NOMO-1 treated with DMSO at 0.1 percent for 48 hours (cell line): ENCODE results near the gene IP6K1.
"Not testable (repeated sequence)": the region's sequence is repeated elsewhere in the genome, so short reads cannot be mapped to it uniquely, and the experiment has no call there.

Experiments
- DNase-seq: peaks from one replicate; lab custom pipeline; 2025; ENCODE audit not compliant: unreplicated experiment; lab: John Stamatoyannopoulos, UW

IP6K1 gene

GRCh38 chr3:49769286-49769915 lies 16.9 kb downstream of the IP6K1 start:
- DNase-seq = no peak

DNA sequence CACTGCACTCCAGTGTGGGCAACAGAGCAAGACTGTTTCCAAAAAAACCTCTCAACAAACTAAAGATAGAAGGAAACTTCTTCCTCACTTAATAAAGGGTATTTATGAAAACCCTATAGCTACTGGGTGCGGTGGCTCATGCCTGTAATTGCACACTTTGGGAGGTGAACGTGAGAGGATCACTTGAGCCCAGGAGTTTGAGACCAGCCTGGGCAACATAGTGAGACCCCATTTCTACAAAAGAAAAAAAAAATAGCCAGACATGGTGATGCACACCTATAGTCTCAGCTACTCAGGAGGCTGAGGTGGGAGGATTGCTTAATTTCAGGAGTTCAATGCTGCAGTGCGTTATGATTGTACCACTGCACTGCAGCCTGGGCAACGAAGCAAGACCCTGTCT lies 22.4 kb downstream of the IP6K1 start:
- no peak for DNase-seq

GRCh38 chr3:49761661-49762060 lies 24.7 kb downstream of the IP6K1 start:
- no peak for DNase-seq

GRCh38 chr3:49759226-49759625 lies 27.1 kb downstream of the IP6K1 start:
- DNase-seq = no peak

- DNase-seq = no peak
Observed at GRCh38 chr3:49757197-49757596, 29.1 kb downstream of the IP6K1 start.

DNA sequence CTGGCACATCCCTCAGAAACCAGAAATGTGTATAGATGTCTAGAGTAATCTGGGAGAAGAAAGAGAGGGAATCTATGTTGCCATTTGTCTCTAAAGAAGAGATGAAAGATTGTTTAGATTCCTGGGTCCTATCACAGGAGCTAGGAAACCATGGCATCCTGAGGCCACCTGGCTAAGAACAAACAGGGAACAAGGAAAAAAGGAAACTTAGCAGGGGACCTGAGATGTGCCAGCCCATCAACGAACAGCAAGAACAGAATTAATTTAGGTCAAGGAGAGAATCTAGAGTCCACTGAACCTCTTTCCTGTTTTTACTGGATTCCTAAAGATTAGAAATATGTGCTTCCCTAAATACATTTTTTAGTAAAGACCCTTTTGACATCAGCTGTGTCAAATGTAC lies 30.3 kb downstream of the IP6K1 start:
- no peak for DNase-seq

DNA sequence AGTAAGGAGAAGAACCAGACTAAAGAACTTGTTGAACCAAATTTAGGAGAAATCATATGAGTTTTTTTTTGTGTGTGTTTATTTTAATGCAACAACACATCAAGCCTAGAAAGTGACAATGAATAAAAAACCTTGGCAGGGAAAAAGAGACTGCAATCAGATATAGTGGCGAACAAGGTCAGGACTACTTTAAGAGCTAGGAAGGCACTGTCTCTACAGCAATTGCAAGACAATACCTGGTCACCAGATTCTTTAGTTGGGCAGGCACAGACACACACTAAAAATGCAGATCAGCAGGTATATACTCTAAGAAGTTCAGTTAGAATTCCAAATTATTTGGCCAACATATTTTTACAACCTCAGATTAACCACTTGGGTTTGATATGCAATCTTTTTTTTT lies 31.8 kb downstream of the IP6K1 start:
- DNase-seq = no peak

GRCh38 chr3:49751501-49751900 lies 34.8 kb downstream of the IP6K1 start:
- no peak for DNase-seq

DNA sequence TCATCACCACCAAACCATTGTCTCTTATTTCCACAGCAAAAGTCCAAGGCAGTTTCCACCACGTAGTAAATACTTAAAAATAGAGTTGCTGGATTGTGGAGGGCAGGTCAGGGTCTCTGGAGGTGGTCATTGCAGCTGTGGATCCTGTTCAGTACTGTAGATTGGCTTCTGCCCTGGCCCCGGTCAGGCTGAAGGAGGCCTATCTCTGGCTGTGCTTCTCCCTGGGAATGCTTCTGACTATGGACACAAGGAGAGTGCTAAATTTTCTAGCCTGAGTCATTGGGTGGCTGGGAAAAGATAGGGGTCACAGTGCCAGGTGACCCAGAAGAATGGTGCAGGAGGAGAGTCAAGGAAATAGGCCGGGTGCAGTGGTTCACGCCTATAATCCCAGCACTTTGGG lies 36.3 kb downstream of the IP6K1 start:
- DNase-seq = no peak

DNA sequence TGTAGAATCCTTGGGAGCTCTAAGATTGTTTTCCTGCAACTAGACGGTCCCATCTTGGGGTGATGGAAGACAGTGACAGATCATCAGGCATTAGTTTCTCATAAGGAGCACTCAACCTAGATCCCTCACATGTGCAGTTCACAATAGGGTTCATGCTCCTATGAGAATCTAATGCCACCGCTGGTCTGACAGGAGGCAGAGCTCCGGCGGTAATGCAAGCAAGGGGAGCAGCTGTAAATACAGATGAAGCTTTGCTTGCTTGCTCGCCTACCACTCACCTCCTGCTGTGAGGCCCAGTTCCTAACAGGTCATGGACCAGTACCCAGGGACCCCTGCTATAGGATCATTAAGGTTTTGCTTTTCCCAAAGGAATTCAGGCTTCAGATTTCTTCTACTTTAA lies 37.5 kb downstream of the IP6K1 start:
- not testable (repeated sequence) for DNase-seq

DNA sequence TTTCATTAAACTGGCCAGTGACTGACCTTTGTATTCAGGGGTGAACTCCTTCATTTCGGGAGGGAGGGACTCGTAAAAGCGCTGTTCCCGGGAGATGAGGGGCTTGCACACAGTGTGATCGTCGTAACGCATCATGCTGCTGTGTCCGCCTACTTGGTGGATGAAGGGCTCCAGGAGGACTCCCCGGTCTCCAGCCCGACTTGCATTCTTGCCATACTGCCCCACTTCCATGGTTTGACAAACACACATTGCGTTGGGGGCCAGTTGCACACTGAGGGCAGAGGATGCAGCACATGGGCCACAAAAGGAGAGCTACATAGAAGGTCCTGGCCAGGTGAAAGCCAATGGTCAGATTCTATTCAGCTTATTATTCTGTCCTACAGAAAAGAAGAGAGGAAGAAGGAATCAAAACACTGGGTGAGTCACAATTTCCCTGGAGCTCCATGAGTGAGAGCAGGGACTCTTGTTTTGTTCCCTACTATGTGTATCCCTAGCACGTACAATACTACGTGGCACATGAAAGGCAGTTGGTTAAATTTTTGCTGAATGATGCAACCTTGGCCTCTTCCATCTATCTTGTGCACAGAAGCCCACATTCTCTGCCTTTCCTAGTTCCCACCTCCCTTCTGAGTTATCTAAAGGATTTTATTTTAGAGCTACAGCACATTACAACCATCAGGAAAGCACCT lies 38.4 kb downstream of the IP6K1 start:
- no peak for DNase-seq

DNA sequence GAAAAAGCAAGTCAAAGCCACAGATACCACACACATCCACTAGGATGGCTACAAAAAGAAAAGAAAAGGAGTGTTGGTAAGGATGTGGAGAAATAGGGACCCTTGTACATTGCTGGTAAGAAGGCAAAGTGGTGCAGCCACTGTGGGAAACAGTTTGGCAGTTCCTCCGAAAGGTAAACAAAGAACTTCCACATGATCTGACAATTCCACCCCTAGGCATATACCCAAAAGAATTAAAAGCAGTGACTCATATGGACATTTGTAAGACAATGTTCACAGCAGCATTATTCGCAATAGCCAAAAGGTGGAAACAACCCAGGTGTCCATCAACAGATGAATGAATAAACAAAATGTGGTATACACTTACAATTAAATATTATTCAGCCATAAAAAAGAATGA lies 40.4 kb downstream of the IP6K1 start:
- no peak for DNase-seq

GRCh38 chr3:49740427-49740826 lies 45.9 kb downstream of the IP6K1 start:
- DNase-seq = no peak

GRCh38 chr3:49738067-49738713 lies 48.2 kb downstream of the IP6K1 start:
- no peak for DNase-seq

DNA sequence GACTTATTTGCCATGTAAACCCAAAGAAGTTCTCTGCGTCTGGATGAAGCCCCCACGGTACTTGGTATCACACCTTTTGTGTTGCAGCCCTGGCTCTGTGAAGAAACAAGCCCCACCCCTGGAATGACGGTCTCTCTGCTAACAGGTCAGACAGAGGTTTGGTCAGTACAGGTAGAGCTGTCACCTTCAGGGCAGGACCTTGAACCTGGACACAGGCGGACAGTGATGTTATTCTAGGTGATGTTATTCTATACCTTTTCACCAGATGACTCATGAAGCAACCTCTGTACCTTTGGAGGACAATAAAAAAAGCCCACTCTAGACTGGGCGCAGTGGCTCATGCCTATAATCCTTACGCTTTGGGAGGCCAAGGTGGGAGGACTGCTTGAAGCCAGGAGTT lies 51.6 kb downstream of the IP6K1 start:
- DNase-seq = no peak

GRCh38 chr3:49733551-49733950 lies 52.8 kb downstream of the IP6K1 start:
- DNase-seq = no peak

DNA sequence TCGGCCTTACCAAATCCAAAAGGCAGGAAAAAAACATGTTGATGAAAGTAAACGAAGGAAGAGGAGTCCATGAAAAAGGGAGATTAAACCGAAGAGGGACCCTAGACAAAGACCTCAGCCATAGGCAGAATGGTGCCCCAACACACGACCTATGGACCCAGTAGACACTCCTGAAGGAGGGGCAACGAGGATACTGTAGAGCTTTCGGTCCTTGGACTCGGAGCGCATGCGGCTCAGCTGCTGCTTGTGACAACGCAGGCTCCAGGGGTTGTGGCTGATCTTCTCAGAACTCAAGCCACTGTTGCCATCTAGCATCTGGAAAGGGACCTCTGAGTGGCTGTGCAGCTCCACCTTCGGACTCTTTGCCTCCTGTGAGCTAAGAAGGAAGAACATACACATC lies 53.7 kb downstream of the IP6K1 start:
- no peak for DNase-seq

DNA sequence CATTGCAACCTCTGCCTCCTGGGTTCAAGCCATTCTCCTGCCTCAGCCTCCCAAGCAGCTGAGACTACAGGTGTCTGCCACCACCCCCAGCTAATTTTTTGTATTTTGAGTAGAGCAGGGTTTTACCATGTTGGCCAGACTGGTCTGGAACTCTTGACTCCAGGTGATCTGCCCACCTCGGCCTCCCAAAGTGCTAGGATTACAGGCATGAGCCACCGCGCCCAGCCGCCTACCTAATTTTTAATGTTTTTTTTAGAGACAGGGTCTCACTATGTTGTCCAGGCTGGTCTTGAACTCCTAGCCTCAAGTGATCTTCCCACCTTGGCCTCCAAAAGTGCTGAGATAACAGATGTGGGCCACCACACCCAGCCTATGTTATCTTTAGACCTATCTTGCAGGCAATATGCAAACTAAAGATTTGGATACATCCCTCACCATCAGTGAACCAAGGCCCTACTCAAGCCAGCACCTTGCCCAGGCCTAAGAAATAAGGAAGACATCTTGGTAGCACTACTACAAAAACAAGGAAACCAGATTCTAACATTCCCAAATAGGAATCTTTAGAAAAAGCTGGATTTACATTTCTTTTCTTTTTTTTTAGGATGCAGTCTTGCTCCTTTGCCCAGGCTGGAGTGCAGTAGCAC lies 56.3 kb downstream of the IP6K1 start:
- no peak for DNase-seq

GRCh38 chr3:49727924-49728361 lies 58.4 kb downstream of the IP6K1 start:
- DNase-seq = no peak

DNA sequence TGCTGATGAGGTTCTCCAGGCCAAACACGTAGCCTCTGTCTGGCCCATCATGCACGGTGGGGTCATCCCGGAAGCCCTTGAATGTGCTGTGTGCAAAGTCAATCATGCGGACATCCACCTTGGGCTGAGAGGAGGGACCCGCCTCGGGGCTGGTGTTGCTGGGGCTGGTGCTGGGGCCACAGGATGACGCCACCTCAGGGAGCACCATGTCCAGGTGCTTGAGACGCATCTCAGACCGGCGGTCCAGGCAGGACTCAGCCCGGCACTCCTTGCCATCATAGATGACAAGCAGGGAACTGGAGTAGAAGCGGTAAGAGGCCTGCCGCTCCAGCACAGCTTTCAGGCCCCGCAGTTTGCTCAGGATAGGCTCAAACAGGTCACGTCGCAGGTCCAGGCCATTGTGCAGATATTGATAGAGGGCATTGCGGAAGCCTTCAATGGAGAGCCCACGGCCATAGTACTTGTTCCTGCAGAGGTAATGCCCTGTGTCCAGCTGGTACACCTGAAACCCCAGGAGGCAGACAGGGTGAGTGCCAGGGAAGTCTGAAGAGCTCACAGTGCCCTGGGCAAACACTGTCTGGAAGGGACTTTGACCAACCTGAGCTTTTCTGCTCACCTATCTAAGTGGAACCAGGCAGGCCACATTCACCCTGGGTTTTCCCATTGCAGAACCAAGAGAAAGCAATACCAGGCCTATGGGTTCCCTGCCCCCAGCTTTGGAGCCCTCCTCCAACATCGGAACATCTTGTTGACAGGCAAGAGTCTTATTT lies 59.0 kb downstream of the IP6K1 start:
- no peak for DNase-seq
